ENCODE results near the gene ARHGAP8.

Gene ARHGAP8

DNA sequence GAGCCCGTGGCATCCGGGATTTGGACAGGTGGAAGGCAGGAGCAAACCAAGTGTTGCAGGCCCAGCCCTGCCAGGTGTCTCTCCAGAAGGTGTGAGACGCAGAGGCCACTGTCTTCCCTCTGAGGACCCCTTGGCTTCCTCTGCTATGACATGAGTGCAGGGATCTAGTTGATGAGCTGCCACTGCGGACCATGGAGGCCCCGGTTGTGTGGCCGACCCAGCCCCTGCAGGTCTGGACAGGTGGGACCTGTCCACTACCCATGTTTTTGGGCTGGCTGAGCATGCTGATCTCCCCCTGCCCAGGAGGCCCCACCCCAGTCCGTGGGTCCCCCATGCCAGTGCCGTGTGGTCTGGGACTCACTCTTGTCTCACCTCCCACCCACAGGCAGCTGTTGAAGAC is 27.5 kb upstream of the ARHGAP8 start:
- no peak for DNase-seq (ENCODE audit: low read depth in 2 of 2, low spot score in 1 of 2)

DNA sequence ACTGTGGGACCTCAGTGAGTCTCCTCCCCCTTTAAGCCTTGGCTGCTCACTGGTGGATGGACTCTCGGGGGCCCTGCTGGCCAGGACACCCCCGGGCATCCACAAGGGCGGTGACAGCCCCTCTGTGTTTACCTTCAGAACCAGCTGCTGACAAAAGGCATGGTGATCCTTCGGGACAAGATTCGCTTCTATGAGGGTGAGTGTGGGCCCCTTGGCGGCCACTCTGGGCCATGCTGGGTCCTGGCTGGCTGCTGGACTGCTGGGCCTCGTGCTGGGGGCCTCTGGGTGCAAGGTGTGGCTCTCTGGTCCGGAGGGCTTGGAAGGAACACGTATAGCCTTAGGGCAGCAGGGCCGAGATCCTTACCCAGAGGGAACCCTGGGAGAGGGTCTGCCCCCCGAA is 25.9 kb upstream of the ARHGAP8 start:
- no peak for DNase-seq (ENCODE audit: low read depth in 2 of 2, low spot score in 1 of 2)

DNA sequence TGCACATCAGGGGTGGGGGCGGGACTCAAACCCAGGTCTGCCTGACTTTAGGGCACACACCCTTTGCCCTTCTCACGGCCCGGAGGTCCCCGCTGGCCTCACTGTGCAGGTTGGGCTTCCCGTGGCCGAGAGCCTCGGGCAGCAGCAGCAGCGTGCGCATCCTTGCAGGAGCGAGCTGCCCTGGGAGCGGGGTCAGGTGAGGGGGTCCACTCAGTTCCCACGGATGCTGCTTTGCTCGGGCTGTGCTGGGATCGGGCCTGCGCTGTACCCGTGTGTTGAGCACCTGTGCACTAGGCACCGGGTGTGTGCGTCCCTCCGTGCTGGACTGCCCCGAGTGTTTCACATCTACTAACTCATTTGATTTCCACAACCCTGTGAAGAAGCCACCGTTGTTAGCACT is 25.2 kb upstream of the ARHGAP8 start:
- DNase-seq (ENCODE audit: low read depth in 2 of 2, low spot score in 1 of 2), result no peak

- DNase-seq (ENCODE audit: low read depth in 2 of 2, low spot score in 1 of 2), result no peak
Observed at GRCh38 chr22:44727709-44728108, 24.7 kb upstream of the ARHGAP8 start.

GRCh38 chr22:44728761-44729324 is 23.5 kb upstream of the ARHGAP8 start:
- DNase-seq (ENCODE audit: low read depth in 2 of 2, low spot score in 1 of 2), result no peak

DNA sequence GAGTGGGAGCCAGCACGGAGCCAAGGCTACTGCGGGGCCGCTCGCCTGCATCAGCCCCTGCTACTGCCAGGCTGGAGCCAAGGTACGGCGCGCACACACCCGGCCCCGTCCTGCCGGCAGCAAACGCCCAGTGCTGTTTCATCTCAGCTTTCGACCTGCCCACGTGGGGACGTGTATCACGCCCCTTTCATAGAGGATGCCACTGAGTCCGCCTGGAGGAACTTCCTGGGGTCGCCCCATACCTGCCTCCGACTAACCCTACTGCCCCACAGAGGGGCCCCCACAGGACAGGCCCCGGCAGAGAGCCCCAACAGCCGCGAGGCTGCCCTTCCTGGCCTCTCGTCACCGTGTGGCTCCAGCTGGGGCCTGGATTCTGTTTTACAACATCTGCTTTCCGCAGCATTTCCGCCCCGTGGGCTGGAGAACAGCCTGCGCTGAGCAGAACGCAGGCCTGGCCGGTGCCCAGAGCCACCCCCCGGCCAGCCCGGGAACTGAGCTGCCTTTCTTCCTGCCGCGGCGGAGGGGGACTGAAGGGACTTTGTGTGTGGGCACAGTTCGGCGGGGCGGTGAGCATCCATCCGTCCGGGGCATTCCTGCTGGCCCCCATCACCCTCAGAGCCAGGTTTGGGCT is 22.9 kb upstream of the ARHGAP8 start:
- DNase-seq (ENCODE audit: low read depth in 2 of 2, low spot score in 1 of 2), result no peak

DNA sequence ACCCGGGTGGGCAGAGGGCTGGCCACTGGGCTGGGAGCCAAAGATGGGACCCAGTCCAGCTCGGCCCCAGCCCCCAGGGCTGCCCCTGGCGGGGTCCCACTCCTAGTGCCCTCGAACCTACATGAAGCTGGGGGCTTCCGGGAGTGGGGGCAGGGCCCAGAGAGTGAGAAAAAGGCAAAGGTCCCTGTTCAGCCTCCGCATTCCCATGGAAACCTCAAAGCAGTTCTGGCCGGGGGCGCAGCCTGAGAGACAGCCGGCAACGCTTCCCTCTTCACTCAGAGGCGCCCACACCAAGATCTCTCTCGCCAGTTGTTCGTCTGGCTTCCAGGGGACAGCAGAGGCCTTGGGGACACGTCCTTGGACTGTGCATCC is 22.4 kb upstream of the ARHGAP8 start:
- DNase-seq (ENCODE audit: low read depth in 2 of 2, low spot score in 1 of 2), result no peak

DNA sequence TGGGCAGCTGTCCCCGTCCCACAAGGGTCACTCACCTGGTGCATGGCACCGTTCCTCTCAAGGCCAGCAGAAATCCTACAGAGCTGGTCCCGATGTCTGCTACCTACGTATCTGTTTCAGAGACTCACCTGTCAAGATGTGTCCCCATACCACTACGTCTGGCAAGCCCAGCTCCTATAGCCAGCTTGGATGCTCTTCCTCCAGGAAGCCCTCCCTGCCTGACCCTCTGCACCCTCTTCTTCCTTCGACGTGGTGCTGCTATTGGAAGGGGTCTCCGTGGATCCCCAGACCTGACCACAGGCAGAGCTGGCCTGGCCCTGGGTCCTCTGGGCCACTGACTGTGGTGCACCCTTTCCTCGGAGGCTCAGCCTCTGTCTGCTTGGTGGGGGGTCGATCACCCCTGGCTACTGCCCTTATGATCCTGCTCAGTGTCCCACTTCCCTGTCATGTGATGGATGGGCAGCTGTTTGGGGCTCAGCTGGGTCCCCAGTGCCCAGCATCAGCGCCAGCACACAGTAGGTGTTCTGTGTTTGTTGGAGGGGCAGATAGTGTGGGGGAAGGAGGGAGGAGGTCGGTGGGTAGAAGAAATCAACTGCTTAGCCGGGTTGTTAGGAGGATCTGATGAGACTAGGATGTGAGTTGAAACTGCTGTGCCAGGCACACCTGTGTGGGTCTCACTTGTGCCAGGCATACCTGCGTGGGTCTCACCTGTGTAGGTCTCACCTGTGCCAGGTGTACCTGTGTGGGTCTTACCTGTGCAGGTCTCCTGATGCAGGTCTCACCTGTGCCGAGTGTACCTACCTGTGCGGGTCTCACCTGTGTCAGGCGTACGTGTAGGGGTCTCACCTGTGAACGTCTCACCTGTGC is 21.7 kb upstream of the ARHGAP8 start:
- no peak for DNase-seq (ENCODE audit: low read depth in 2 of 2, low spot score in 1 of 2)

- DNase-seq (ENCODE audit: low read depth in 2 of 2, low spot score in 1 of 2), result no peak
Observed at GRCh38 chr22:44731357-44731970, 20.9 kb upstream of the ARHGAP8 start.

GRCh38 chr22:44732017-44732561 is 20.3 kb upstream of the ARHGAP8 start:
- no peak for DNase-seq (ENCODE audit: low read depth in 2 of 2, low spot score in 1 of 2)

GRCh38 chr22:44732661-44733060 is 19.7 kb upstream of the ARHGAP8 start:
- no peak for DNase-seq (ENCODE audit: low read depth in 2 of 2, low spot score in 1 of 2)

GRCh38 chr22:44733426-44734106 is 18.8 kb upstream of the ARHGAP8 start:
- DNase-seq (ENCODE audit: low read depth in 2 of 2, low spot score in 1 of 2), result no peak

- no peak for DNase-seq (ENCODE audit: low read depth in 2 of 2, low spot score in 1 of 2)
Observed at GRCh38 chr22:44734278-44734677, 18.1 kb upstream of the ARHGAP8 start.

GRCh38 chr22:44734801-44735517 is 17.4 kb upstream of the ARHGAP8 start:
- no peak for DNase-seq (ENCODE audit: low read depth in 2 of 2, low spot score in 1 of 2)

- peak; percentile 57 to 86 for DNase-seq (ENCODE audit: low read depth in 2 of 2, low spot score in 1 of 2)
Observed at GRCh38 chr22:44735518-44736428, 16.6 kb upstream of the ARHGAP8 start.

GRCh38 chr22:44736581-44737405 is 15.6 kb upstream of the ARHGAP8 start:
- no peak for DNase-seq (ENCODE audit: low read depth in 2 of 2, low spot score in 1 of 2)

DNA sequence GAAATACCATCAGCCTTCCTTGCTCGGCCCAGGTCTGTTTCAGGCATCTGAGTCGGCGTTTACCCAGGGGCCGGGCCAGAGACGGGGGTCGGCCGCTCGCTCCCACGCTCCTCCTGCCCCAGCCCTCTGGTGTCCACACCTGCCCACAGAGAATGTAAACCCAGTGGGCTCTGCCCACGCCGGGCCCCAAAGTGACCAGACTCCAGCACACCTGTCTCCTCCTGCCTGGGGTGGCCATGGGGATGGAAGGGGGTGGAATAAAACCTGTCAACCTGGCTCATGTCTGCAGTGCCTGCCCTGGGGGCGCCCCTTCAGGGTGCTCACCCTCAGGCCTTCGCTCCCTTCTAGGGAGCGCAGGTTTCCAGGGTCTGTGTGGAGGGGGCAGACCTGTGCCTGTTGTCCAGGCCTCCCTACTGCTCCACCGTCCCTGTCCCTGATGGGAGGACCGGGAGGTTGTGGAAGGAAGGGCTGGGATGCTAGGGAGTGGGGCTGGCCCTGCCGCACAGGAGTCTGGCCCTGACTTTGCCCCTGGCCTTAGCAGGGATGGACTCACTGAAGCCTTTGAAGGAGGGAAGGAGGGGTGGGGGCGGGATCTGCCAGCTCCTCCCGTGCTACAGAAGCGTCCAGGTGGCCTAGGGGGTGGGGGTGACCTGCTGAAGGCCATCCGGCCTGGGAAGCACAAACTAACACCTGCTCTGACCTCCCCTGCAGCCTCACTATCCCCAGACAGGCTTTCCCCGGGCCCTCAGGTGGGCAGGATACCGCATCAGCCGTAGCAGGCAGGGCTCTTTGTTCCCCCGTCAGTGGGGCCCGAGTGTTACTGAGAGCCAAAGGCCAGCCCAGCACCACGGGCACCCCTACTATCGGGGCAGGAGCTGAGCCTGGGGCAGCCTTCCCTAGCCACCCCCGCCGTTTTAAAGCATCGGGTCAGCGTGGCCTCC is 14.7 kb upstream of the ARHGAP8 start:
- no peak for DNase-seq (ENCODE audit: low read depth in 2 of 2, low spot score in 1 of 2)

- no peak for DNase-seq (ENCODE audit: low read depth in 2 of 2, low spot score in 1 of 2)
Observed at GRCh38 chr22:44738347-44738715, 14.0 kb upstream of the ARHGAP8 start.
